Stimulated activated CD4-positive, alpha-beta T cell treated with anti-CD3 and anti-CD28 coated beads, Interleukin-4, amount 100 ng/mL, for 48 hours (primary cell): Measurements from ENCODE around the gene PTRH2.
"Not testable (repeated sequence)": the region's sequence is repeated elsewhere in the genome, so short reads cannot be mapped to it uniquely, and the experiment has no call there.

Source experiments
- DNase-seq, 2 donors: peaks; one replicate each; pipeline ENCODE4 v3.0.0-alpha.2; 2020; ENCODE audit warnings: low read depth in 2 of 2

PTRH2 gene

GRCh38 chr17:59707149-59707970 is at the start of gene PTRH2, which contains the start of gene VMP1:
Gene PTRH2, minus strand, starts transcription at chr17:59707430. Its CDS starts 9,452 bp downstream, at chr17:59697978.
Gene VMP1, plus strand, starts transcription at chr17:59707654. Its CDS starts 23,793 bp downstream, at chr17:59731447.
- peak; percentile 89 to 93 for DNase-seq

DNA sequence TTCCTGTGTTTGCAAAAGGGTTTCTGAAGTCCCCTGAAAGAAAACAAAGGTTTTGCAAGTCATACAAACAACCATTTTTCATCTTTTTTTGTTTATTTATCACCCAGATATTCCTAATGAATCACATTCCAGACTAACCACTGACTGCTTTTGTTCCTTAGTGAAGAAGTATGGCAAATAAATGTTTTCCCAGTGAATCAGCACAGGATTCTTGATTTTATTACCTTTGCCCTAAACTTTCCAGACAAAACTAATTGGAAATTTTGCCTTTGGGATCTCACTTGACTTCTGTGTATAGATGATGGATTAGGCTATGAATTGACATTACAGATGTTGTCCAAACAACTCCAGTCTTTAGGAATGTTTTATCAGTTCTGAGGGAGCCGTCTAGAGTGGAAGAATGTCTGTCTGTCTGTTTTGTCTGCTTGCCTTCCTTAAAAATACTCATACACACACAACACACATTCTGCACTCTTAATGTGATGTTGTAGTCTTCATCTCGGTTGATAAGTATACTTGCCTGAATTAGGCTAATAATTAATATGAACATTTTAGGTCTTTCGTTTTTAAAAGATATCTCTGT is 49.1 kb upstream of the PTRH2 start:
- DNase-seq = no peak

DNA sequence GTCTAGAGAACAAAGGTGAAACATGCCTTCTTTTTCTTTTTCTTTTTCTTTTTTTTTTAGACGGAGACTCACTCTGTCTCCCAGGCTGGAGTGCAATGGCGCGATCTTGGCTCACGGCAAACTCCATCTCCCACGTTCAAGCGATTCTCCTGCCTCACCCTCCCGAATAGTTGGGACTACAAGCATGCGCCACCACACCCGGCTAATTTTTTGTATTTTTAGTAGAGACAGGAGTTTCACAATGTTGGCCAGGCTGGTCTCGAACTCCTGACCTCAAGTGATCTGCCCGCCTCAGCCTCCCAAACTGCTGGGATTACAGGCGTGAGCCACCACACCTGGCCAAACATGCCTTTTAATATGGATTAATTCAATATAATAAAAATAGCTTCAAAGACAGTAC is 47.8 kb upstream of the PTRH2 start:
- not testable (repeated sequence) for DNase-seq

DNA sequence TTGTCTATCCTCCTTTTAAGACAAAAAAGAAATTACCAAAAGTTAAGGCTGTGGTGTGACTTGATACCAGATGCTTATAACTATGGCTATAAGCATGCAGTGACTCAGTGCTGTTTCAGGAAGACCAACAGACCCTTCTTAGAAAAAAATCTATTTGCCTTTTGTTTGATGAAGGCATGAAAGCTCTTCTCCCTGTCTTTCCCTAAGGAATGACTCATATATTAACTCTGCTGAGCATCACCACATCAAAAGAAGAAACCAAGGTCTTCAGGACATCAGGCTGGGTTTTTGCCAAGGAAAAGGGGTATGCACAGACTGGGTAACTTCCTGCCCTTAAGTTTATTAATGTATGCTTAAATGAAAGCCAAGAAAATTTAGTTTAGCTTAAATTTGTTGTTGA is 47.3 kb upstream of the PTRH2 start:
- peak in 1 of 2 donors; percentile 37 for DNase-seq

- DNase-seq = no peak
Measured at GRCh38 chr17:59753522-59754467, 46.6 kb upstream of the PTRH2 start.

GRCh38 chr17:59752922-59753321 is 45.7 kb upstream of the PTRH2 start:
- no peak for DNase-seq

DNA sequence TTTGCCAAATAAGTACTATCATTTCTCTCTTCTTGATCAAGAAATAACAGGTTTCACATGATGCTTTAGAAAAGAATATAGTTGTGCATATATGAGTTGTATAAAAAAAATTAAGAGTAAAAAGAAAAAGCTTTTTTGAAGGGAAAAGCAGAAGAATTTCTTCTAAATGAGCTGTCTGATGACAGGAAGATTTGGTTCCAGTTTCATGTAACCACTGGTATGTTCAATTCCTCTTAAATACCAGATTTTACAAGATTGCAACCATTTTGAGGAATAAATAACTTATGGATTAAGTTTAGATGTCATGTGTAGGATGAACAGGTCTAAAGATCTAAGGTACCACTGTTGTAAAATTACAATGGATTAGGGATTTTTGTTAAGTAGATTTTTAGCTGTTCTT is 45.2 kb upstream of the PTRH2 start:
- DNase-seq = no peak

DNA sequence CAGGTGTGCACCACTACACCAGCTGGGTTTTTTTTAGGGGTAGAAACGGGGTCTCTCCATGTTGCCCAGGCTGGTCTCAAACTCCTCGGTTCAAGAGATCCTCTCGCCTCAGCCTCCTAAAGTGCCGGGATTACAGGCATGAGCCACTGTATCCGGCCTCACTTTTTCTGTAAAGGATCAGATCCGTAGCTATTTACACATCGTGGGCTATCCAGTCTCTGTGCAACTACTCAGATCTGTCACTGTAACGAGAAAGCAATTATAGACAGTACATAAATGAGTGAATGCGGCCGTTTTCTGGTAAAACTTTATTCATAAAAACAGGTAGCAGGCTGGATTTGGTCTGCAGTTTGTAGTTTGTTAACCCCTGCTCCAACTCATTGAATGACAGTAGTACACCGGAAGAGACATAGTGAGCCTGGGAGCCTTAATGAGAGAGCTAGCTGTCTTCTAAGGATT is 44.8 kb upstream of the PTRH2 start:
- DNase-seq = no peak

DNA sequence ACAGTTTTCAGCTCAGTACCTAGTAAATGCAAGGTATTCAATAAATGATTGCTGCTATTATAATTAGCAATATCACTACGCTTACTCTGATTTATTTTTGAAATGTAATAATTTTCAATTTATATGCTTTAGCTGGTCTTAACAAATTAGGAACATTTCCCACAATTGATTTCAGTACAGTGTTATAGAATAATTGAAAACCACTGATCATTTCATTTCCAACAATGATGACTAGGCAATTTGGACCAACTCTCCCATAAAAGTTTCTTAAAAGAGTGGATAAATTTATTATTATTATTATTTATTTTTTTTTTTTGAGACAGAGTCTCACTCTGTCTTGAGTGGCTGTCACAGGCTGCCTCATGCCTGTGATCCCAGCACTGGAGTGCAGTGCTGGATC is 41.4 kb upstream of the PTRH2 start:
- no peak for DNase-seq

GRCh38 chr17:59746849-59747445 is 39.7 kb upstream of the PTRH2 start:
- DNase-seq = no peak

- no peak for DNase-seq
Measured at GRCh38 chr17:59745040-59745439, 37.8 kb upstream of the PTRH2 start.

GRCh38 chr17:59743842-59744241 is 36.6 kb upstream of the PTRH2 start:
- no peak for DNase-seq

DNA sequence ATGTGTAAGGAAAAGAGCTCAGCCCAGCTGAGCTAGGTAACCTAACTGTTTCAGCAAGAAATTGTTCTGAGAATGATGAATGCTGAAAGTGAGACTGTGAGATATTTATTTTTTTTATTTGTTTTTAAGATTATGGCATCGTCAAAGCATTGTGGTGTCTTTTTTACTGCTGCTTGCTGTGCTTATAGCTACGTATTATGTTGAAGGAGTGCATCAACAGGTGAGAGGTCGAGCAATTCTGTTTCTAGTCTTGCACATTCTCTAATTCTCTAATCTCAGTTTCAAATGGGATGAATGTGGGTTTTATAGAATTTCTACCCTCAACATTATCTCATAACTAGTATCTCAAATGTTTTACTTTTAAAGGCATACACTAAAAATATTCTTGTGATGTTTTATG is 30.1 kb upstream of the PTRH2 start:
- no peak for DNase-seq

- DNase-seq = no peak
Measured at GRCh38 chr17:59734226-59734625, 27.0 kb upstream of the PTRH2 start.

DNA sequence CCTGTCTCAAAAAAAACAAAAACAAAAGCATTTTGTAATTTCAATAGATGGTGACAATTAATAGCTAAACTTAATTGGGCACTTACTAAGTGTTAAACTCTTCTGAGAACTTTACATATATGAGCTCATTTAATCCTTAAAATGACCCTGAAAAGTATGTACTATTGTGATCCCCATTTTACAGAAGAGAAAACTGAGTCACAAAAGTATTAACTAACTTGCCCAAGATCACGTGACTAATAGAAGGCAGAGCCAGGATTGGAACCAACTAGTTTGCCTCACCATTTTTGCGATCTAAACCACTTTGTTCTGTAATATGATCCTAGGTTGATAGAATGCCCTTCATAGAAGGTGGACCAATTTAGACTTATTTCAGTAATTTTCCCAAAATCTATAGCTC is 26.5 kb upstream of the PTRH2 start:
- no peak for DNase-seq

DNA sequence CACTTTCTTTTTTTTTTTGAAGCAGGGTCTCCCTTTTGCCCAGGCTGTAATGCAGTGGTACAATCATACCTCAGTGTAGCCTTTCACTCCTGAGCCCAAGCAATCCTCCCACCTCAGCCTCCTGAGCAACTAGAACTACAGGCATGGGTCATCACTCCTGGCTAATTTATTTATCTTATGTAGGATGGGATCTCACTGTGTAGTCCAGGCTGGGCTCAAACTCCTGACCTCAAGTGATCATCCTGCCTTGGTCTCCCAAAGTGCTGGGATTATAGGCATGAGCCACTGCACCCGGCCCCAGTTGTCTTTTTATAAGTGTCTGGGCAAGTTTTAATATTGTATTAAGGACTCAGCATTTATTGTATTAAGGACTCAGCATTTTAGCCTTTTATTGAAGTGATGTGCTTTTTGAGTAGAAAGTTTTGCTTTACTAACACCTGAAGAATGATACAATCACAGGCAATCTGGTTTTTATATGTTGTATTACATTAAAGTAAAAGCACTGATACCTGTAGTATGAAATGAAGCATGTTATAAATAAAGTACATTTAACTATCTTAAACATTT is 23.1 kb upstream of the PTRH2 start:
- DNase-seq = no peak

DNA sequence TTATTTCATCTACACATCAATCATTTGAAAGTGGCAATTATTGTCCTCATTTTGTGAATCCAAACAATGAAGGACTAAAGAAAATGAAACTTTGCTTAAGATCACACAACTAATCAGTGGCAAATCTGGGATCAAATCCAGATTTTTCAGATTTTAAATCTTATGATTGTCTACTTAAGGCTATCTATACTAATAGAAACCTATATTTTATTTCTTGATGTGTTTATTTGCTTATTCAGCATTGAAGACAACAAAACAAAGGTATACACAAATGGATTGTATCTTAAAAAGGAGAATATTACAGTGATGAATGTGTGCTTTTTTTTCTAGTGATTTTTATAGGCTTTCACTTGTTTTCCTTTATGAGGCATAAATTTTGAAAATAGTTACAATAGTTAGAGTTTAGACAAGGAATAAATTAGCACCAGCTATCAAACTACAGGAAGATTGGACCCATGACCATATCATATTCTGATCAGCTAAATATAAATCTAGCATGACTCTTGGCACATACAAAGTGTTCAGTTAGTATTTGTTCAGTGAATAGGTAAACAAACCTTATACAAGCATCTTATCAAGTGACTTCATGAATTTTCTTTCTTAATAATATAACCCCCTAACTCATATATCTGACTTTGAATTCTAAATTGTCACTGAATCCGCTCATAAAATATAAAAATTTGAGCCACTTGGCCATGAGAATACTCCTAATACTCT is 20.7 kb upstream of the PTRH2 start:
- DNase-seq = no peak

GRCh38 chr17:59725691-59726090 is 18.5 kb upstream of the PTRH2 start:
- DNase-seq = no peak

DNA sequence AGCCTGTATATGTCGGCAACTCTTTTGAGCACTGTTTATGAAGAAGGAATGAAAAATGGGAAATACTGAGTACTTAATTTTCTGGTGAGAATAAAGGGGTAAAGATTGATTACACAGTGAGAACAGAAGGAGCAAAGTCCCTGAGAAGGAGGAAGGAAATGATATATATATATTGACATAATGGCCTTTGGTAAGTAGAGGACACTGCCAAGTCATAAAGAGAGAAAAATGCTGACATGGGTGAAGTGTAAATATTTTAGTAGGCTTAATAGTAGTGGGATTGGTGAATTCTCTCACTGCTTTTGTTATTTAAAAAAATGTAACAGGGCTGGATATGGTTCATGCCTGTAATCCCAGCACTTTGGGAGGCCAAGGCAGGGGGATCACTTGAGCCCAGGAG is 16.4 kb upstream of the PTRH2 start:
- no peak for DNase-seq

DNA sequence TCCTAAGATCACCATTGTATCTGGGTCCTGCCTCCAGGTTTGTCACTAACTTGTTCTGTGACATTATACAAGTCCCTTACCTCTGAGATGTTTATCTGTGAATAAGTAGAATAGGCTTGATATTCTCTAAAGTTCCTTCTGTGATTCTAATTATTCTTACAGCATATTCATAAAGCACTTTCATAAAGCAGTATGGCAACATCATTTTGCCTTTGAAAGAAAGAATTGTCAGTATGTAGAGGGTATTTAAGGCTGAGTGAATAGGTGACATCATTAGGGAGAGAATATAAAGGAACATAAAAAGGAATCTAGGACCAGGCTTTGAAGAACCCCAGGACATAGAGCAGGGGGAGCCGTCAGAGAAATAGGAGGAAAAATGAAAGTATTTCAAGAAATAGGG is 15.8 kb upstream of the PTRH2 start:
- no peak for DNase-seq

GRCh38 chr17:59722623-59723022 is 15.4 kb upstream of the PTRH2 start:
- DNase-seq = no peak
